Gastrocnemius medialis (tissue), 4 donors: ENCODE data around the gene EIF4E3. TPM values are rescaled to one million over a fixed set of nuclear protein-coding genes. Genes with fewer than 3 reads are reported as not detected.

Source experiments
- ATAC-seq, 2 donors: fragments of 150-250 bp; one replicate each; pipeline ENCODE4 v1.9.1; 2016
- DNase-seq, 2 donors: peaks; one replicate each; pipeline ENCODE4 v3.0.0-alpha.2; 2019
- H3K27ac ChIP-seq, 4 donors: fragments of 200-600 bp; sonication (generic); 1 replicate in 1 of 4; 2 replicates in 3 of 4; pipeline ENCODE4 v1.5.1; 2016 to 2018; ENCODE audit warnings: mild to moderate bottlenecking in 2 of 4, moderate library complexity in 1 of 4
- H3K27me3 ChIP-seq, 3 donors: fragments of 200-600 bp; sonication (generic) in 2 of 3; 1 replicate in 1 of 3; 2 replicates in 2 of 3; pipeline versions ENCODE4 v1.5.1 to v1.6.0; 2016 to 2019; ENCODE audit warnings: mild to moderate bottlenecking in 1 of 3, moderate library complexity in 1 of 3
- H3K36me3 ChIP-seq, 2 donors: fragments of 200-600 bp; sonication (generic) in 1 of 2; one replicate each; pipeline ENCODE4 v1.5.1; 2017 to 2018
- H3K4me1 ChIP-seq, 2 donors: fragments of 200-600 bp; sonication (generic) in 1 of 2; one replicate each; pipeline ENCODE4 v1.5.1; 2016 to 2017; ENCODE audit warnings: mild to moderate bottlenecking in 2 of 2
- H3K4me3 ChIP-seq, 4 donors: fragments of 200-600 bp; sonication (generic) in 3 of 4; 1 replicate in 1 of 4; 2 replicates in 3 of 4; pipeline ENCODE4 v1.5.1; 2016 to 2019; ENCODE audit warnings: mild to moderate bottlenecking in 2 of 4
- H3K9me3 ChIP-seq, 3 donors: fragments of 200-600 bp; sonication (generic) in 2 of 3; 1 replicate in 1 of 3; 2 replicates in 2 of 3; pipeline ENCODE4 v1.5.1; 2016 to 2019
- CTCF ChIP-seq, 5 experiments: fragments of 450-650 bp in 3 of 5; fragments of 200-600 bp in 2 of 5; sonication (generic) in 2 of 5; IDR thresholded peaks in 4 of 5; conservative IDR thresholded peaks in 1 of 5; 1 replicate in 4 of 5; 2 replicates in 1 of 5; pipeline ENCODE4 v1.5.1; 2016 to 2019; ENCODE audit warnings: antibody characterized with exemption in 5 of 5, mild to moderate bottlenecking in 3 of 5, moderate library complexity in 3 of 5
- POLR2A ChIP-seq, 2 donors: fragments of 450-650 bp; IDR thresholded peaks; one replicate each; pipeline ENCODE4 v1.6.1; 2017; ENCODE audit warnings: antibody characterized with exemption in 2 of 2, mild to moderate bottlenecking in 2 of 2, moderate library complexity in 2 of 2
- in situ Hi-C, 4 donors: fragments of 200-750 bp; cut with MboI; loops; one replicate each; pipeline versions ENCODE4 v1.15.0 to v1.8.0; 2017; ENCODE audit warnings: low sequenced_read_pairs in 4 of 4
- intact Hi-C: fragments of 100-400 bp; cut with DNase I; formaldehyde crosslinking; loops from one replicate; pipeline ENCODE4 v1.15.1; 2023; ENCODE audit warnings: low total_unique reads
- total RNA-seq, 4 donors: library from RNA; depleted of rRNA; stranded (reverse); fragments of >200 nt; gene quantifications; one replicate each; pipeline versions ENCODE4 v1.1.0 to v1.2.3, GENCODE V29; 2016

EIF4E3 gene
- total RNA-seq, 4 donors from 2014 or later = 25.0 to 51.0 (median 42.8) TPM

- intact Hi-C loops (no loop called here), in situ Hi-C loops (loop anchor here in 3 of 4 donors (25.0 kb wide), 2 partner anchors 1094 to 1369 kb away; no protein-coding TSS in a partner anchor)
- ATAC-seq (no peak), DNase-seq (no peak)
- Histone ChIP-seq H3K4me1 (peaks cover 16 to 27% of the 10 kb centered on the region in 2 donors), H3K4me3 (no peak overlapping the region), H3K27ac (no peak overlapping the region), H3K9me3 (no peaks in the 10 kb centered on the region), H3K27me3 (no peaks in the 10 kb centered on the region), H3K36me3 (no peaks in the 10 kb centered on the region)
- TF ChIP-seq POLR2A (IDR thresholded peaks at IDR 0.05) (no peak), CTCF (IDR thresholded peaks at IDR 0.05 in 4 of 5, conservative IDR thresholded peaks at IDR 0.05 in 1 of 5) (no peak)
Observed at GRCh38 chr3:71718072-71718471, 7.1 kb downstream of the EIF4E3 start.

- Histone ChIP-seq H3K9me3 (no peaks in the 10 kb centered on the region), H3K4me3 (no peak overlapping the region), H3K27me3 (no peaks in the 10 kb centered on the region), H3K27ac (peak overlapping the region in 1 of 4 donors; percentile 50), H3K36me3 (no peaks in the 10 kb centered on the region), H3K4me1 (peaks cover 11 to 21% of the 10 kb centered on the region in 2 donors)
- intact Hi-C loops (no loop called here), in situ Hi-C loops (loop anchor here in 3 of 4 donors (25.0 kb wide), 2 partner anchors 1098 to 1373 kb away; no protein-coding TSS in a partner anchor)
- DNase-seq (no peak), ATAC-seq (peak; percentile 51 to 73)
- TF ChIP-seq POLR2A (IDR thresholded peaks at IDR 0.05) (no peak), CTCF (IDR thresholded peaks at IDR 0.05 in 4 of 5, conservative IDR thresholded peaks at IDR 0.05 in 1 of 5) (no peak)
Observed at GRCh38 chr3:71714595-71714994, 10.6 kb downstream of the EIF4E3 start.

- in situ Hi-C loops (loop anchor here in 3 of 4 donors (25.0 kb wide), 2 partner anchors 1099 to 1374 kb away; no protein-coding TSS in a partner anchor), intact Hi-C loops (no loop called here)
- DNase-seq (no peak), ATAC-seq (no peak)
- no peak overlapping the region for H3K27ac ChIP-seq
- peaks cover 11 to 21% of the 10 kb centered on the region in 2 donors for H3K4me1 ChIP-seq
- H3K4me3 ChIP-seq = no peak overlapping the region
- no peaks in the 10 kb centered on the region for H3K9me3 ChIP-seq
- H3K27me3 ChIP-seq = no peaks in the 10 kb centered on the region
- TF ChIP-seq CTCF (IDR thresholded peaks at IDR 0.05 in 4 of 5, conservative IDR thresholded peaks at IDR 0.05 in 1 of 5) = no peak
- no peak for TF ChIP-seq POLR2A (IDR thresholded peaks at IDR 0.05)
- H3K36me3 ChIP-seq = no peaks in the 10 kb centered on the region
Observed at GRCh38 chr3:71713041-71713440, 12.2 kb downstream of the EIF4E3 start.

- H3K4me1 ChIP-seq = peaks cover 11 to 21% of the 10 kb centered on the region in 2 donors
- in situ Hi-C loops (loop anchor here in 3 of 4 donors (25.0 kb wide), 2 partner anchors 1101 to 1376 kb away; no protein-coding TSS in a partner anchor), intact Hi-C loops (no loop called here)
Observed at GRCh38 chr3:71710906-71711494, 14.2 kb downstream of the EIF4E3 start.

More at GRCh38 chr3:71710906-71711494, 14.2 kb downstream of the EIF4E3 start:
- DNase-seq (no peak), ATAC-seq (peak in 1 of 2 donors; percentile 62)
- Histone ChIP-seq H3K36me3 (no peaks in the 10 kb centered on the region), H3K27ac (no peak overlapping the region), H3K9me3 (no peaks in the 10 kb centered on the region), H3K27me3 (no peaks in the 10 kb centered on the region), H3K4me3 (no peak overlapping the region)
- TF ChIP-seq POLR2A (IDR thresholded peaks at IDR 0.05) (no peak), CTCF (IDR thresholded peaks at IDR 0.05 in 4 of 5, conservative IDR thresholded peaks at IDR 0.05 in 1 of 5) (peak; percentile 23 to 63 (median 51))
